GM06990 (cell line): ENCODE measurements around the gene MAPK8IP2.
"Not testable (repeated sequence)": the region's sequence is repeated elsewhere in the genome, so short reads cannot be mapped to it uniquely, and the experiment has no call there.

Source experiments
- DNase-seq: peaks from one replicate; pipeline ENCODE4 v3.0.0-alpha.2; 2011; ENCODE audit not compliant: insufficient read length; ENCODE audit errors: extremely low read depth
- H3K27me3 ChIP-seq: replicated peaks from 2 replicates; pipeline ENCODE4 v1.6.0; 2011; ENCODE audit warnings: low read length; ENCODE audit not compliant: control insufficient read depth, insufficient read depth
- H3K36me3 ChIP-seq: 2 replicates; pipeline ENCODE4 v1.5.1; 2011; ENCODE audit warnings: low read length; ENCODE audit not compliant: control insufficient read depth, insufficient read depth
- H3K4me3 ChIP-seq: replicated peaks from 2 replicates; pipeline ENCODE4 v1.5.1; 2011; ENCODE audit warnings: low read depth, mild to moderate bottlenecking, control low read depth, low read length
- TF ChIP-seq, protein P1 (sequence below): IDR thresholded peaks from 2 replicates; pipeline ENCODE4 v1.5.1; 2011; ENCODE audit warnings: low read length, control low read depth, mild to moderate bottlenecking, inconsistent platforms; ENCODE audit not compliant: insufficient read depth, poor library complexity, severe bottlenecking

Gene MAPK8IP2

GRCh38 chr22:50656122-50657070 is 55.8 kb downstream of the MAPK8IP2 start:
- Histone ChIP-seq H3K4me3 (no peak overlapping the region), H3K36me3 (no peaks in the 10 kb centered on the region), H3K27me3 (peaks cover 4% of the 10 kb centered on the region; the same call in 1 of the 2 replicates)
- no peak for DNase-seq
- TF ChIP-seq, protein P1, sequence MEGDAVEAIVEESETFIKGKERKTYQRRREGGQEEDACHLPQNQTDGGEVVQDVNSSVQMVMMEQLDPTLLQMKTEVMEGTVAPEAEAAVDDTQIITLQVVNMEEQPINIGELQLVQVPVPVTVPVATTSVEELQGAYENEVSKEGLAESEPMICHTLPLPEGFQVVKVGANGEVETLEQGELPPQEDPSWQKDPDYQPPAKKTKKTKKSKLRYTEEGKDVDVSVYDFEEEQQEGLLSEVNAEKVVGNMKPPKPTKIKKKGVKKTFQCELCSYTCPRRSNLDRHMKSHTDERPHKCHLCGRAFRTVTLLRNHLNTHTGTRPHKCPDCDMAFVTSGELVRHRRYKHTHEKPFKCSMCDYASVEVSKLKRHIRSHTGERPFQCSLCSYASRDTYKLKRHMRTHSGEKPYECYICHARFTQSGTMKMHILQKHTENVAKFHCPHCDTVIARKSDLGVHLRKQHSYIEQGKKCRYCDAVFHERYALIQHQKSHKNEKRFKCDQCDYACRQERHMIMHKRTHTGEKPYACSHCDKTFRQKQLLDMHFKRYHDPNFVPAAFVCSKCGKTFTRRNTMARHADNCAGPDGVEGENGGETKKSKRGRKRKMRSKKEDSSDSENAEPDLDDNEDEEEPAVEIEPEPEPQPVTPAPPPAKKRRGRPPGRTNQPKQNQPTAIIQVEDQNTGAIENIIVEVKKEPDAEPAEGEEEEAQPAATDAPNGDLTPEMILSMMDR = no peak

DNA sequence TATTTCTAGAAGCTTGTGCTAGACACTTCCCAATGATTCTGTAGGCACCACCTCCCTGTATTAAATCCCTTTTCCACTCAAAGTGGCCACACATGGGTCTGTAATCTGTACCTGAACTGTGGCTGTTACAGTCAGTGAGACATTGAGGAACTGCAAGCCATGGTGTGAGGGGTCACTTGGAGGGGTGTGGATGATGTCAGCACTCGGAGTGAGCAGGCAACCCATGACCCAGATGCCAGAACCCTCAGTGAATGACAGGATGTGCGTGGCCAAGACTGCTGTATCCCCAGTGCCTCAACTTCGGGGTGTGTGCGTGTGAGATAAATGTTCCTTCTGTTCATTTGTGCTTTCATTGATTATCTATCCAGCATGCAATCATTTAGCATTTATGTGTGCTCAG is 57.3 kb downstream of the MAPK8IP2 start:
- Histone ChIP-seq H3K4me3 (no peak overlapping the region), H3K27me3 (peaks cover 4% of the 10 kb centered on the region; the same call in 1 of the 2 replicates), H3K36me3 (no peaks in the 10 kb centered on the region)
- DNase-seq = no peak
- TF ChIP-seq, protein P1 = no peak

DNA sequence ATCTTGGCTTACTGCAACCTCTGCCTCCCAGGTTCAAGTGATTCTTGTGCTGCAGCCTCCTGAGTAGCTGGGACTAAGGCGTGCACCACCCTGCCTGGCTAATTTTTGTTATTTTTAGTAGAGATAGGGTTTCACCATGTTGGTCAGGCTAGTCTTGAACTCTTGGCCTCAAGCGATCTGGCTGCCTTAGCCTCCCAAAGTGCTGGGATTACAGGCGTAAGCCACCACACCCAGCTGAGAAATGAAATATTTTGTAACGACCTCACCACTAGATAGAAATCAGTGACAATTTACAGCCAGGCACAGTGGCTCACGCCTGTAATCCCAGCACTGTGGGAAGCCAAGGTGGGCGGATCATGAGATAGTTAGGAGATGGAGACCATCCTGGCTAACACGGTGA is 59.1 kb downstream of the MAPK8IP2 start:
- H3K36me3 ChIP-seq, H3K27me3 ChIP-seq, DNase-seq, H3K4me3 ChIP-seq: not testable (repeated sequence)

- Histone ChIP-seq H3K4me3 (no peak overlapping the region), H3K27me3 (peaks cover 2% of the 10 kb centered on the region; the same call in 1 of the 2 replicates), H3K36me3 (no peaks in the 10 kb centered on the region)
- no peak for DNase-seq
- TF ChIP-seq, protein P1 = no peak
Measured at GRCh38 chr22:50660306-50660705, 59.7 kb downstream of the MAPK8IP2 start.
